AG09309 (cell line): ENCODE measurements around the gene FTCDNL1.

Source experiments
- DNase-seq: peaks from one replicate; pipeline ENCODE4 v3.0.0-alpha.2; 2010; ENCODE audit warnings: low read depth
- H3K4me3 ChIP-seq: 2 replicates; pipeline ENCODE4 v1.5.1; 2011; ENCODE audit warnings: mild to moderate bottlenecking, low read depth, low read length, moderate library complexity; ENCODE audit not compliant: control insufficient read depth
- CTCF ChIP-seq: IDR thresholded peaks from 2 replicates; pipeline ENCODE4 v1.5.1; 2011; ENCODE audit warnings: mild to moderate bottlenecking, low read depth, low read length, inconsistent platforms; ENCODE audit not compliant: insufficient read depth, control insufficient read depth; ENCODE audit errors: missing control alignments

FTCDNL1 gene

GRCh38 chr2:199862788-199863187, 11.8 kb upstream of the FTCDNL1 start:
- no peak for DNase-seq
- TF ChIP-seq CTCF = no peak
- no peak overlapping the region for H3K4me3 ChIP-seq

GRCh38 chr2:199861132-199861774, 10.3 kb upstream of the FTCDNL1 start:
- no peak overlapping the region for H3K4me3 ChIP-seq
- no peak for DNase-seq

GRCh38 chr2:199855812-199856211, 4.8 kb upstream of the FTCDNL1 start:
- no peak for TF ChIP-seq CTCF
- no peak for DNase-seq
- no peak overlapping the region for H3K4me3 ChIP-seq

More at GRCh38 chr2:199861132-199861774, 10.3 kb upstream of the FTCDNL1 start:
- peak; percentile 50 for TF ChIP-seq CTCF

- TF ChIP-seq CTCF = no peak
- H3K4me3 ChIP-seq = no peak overlapping the region
- DNase-seq = no peak
Measured at GRCh38 chr2:199851883-199852282, 891 bp upstream of the FTCDNL1 start.

GRCh38 chr2:199851501-199851810, 464 bp upstream of the FTCDNL1 start:
- no peak for DNase-seq
- peak overlapping the region; percentile 61 for H3K4me3 ChIP-seq
- no peak for TF ChIP-seq CTCF

- H3K4me3 ChIP-seq = peak overlapping the region; percentile 61
- DNase-seq = no peak
- no peak for TF ChIP-seq CTCF
Measured at GRCh38 chr2:199850218-199850717, 724 bp downstream of the FTCDNL1 start.
